CD4-positive, alpha-beta T cell treated with Interleukin-2 at 100 ng/mL for 4 hours (primary cell): ENCODE data around the gene DNAH1.

Source experiments
- DNase-seq: peaks from one replicate; pipeline ENCODE4 v3.0.0-alpha.2; 2020; ENCODE audit warnings: low spot score

The DNAH1 gene

GRCh38 chr3:52311576-52312119 lies 4.5 kb upstream of the DNAH1 start:
- DNase-seq: no peak

GRCh38 chr3:52313188-52313773 lies 2.8 kb upstream of the DNAH1 start:
- no peak for DNase-seq

DNA sequence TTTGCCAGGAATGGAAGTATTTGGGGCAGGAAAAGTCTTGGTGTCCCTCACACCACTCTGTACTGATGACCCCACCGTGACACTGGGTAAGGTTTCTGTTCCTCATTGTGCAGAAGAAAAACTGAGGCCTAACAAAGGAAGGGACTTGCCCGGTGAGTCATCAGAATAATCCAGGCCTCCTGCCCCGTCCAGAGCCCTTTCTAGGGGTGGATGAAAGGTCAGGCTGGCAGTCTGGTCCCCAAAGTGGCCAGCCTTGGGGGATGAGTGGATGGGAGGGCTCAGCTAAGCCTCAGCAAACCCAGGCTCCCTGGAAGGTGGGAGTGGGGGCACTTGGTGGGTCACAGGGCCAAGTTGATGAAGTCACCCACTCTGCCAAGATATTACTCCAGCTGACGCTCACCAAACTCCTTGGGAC lies 2.3 kb upstream of the DNAH1 start:
- DNase-seq: peak; percentile 13

DNA sequence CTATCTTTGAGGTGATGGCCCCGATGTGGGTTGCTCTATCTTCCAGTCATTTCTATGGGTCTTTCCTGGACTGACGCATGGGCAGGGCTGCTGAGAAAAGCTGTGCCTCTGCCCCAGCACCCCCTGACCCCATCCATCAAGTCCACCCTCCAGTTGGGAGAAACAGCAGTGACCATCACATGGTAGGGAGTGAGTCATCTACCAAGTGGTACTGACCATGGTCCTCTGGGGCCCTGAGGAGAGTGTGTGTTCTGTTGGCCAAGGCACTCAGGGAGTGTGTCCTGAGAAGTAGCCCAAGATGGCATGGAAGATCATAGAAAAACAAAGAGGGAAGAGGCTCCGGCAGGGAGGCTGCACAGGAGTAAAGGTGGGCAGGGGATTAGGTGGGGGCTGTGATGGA lies 1.6 kb upstream of the DNAH1 start:
- no peak for DNase-seq

DNA sequence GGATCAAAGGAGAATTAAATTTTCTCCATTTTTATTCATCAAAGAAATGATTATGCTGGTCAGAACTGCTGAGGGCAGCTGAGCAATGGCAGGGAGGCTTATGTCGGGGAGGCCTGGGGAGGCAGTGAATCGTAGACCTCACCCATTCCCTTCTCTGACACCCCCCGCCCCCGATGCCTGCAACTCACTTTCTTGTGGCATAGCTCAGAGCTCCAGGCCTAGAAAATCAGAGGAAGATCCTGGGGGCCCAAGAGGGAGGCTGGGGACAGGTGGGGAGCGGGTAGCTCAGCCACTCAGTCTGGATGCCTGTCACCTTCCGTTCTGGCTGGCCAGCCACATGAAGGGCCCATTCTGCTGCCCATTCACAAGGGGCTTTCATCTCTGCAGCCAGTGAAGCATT lies 1.1 kb upstream of the DNAH1 start:
- no peak for DNase-seq

DNA sequence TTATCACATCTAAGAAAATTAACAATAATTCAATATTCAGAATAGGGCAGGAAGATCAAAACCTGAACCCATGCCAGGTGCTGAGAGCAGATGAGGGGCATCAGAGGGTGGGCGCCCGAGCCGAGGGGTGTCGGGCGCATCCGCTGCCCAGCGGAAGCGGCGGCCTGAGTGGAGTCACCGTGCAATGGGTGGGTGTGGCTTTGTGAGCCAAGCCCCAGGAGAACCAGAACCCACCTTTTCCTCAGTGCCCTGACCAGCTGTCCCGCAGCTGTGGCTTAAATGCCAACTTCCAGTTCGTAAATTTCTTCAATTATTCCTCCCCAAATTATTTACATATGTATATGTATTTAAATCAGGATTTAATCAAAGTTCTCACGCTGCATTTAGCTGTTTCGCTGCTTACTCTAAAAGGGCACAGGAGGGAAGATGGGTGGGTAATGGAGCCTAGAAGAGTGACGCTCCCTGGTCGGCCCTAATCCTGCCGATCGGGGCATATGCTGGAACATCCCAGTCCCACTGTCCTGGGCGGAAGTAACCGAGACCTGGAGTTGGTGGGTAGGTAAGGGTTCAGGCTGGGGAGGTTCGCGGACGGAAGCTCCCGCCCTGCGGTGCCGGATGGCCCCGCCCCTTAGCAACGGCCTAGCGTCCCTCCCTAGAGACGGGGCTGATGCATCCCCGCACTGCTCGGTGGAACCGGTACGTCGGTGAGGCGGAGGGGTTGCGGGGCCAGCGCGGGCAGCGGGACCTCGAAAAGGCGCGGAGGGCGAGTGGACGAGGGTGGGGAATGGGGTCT lies 1.3 kb downstream of the DNAH1 start:
- peak; percentile 75 for DNase-seq

DNA sequence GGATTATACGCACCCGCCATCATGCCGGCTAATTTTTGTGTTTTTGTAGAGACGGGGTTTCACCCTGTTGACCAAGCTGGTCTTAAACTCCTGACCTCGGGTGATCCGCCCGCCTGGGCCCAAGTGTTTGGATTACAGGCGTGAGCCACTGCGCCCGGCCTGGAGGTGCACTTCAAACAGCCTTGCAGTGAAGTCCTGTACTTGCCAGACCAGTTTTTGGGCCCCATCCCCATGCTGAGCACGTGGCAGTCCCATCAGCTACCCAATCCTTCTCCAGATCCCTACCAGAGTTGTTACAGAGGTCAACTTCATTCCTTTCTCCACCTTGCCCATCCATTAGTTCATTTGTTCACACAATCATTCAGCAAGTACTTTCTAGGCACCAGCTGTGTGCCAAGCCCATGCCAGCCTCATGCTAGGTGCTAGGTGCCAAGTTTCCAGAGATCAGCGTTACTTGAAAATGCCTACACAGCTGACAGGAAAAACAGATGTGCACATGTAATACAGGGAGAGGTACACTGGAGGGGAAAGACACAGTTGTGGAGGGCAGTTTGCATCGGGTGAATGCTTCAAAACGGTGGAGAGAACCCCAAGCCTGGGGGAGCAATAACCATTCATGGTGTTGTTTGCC lies 2.2 kb downstream of the DNAH1 start:
- DNase-seq: no peak

- DNase-seq: no peak
Measured at GRCh38 chr3:52319921-52320595, 3.9 kb downstream of the DNAH1 start.

GRCh38 chr3:52321481-52321880 lies 5.4 kb downstream of the DNAH1 start:
- DNase-seq: no peak

DNA sequence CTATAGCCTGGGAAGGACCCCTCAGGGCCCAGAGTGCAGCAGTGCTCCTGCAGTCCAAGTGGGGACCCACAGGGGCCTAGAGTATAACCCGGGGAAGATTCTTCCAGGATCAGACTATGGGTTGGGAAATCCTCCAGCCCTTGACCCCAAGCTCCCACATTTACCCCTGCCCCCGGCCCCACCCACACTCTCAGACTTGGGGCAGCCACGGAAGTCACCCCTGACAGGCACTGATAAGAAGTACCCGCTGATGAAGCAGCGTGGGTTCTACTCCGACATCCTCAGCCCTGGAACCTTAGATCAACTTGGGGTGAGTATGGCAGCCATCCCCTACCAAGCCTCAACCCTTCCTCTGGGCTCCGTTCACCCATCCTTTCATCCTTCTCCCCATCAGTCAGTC lies 6.3 kb downstream of the DNAH1 start:
- DNase-seq: no peak

- DNase-seq: no peak
Measured at GRCh38 chr3:52323526-52324295, 7.6 kb downstream of the DNAH1 start.

DNA sequence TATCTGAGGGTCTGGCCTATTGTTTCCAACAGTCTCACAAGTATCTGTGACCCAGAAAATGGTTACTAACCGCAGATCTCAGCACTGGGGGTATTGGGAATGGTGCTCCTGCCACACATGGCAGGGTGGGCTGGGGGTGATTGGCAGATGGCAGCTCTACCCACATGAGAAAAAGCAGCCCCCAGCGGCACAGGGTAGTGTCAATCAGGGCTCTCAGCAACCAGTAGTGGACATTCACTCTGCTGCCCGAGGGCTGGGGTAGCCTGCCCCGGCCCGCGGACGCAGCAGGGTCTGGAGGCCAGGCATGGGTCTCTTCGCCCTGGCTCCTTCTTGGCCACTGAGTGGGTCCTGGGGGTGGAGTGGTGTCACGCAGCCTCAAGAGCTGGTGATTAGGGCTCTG lies 8.6 kb downstream of the DNAH1 start:
- no peak for DNase-seq

DNA sequence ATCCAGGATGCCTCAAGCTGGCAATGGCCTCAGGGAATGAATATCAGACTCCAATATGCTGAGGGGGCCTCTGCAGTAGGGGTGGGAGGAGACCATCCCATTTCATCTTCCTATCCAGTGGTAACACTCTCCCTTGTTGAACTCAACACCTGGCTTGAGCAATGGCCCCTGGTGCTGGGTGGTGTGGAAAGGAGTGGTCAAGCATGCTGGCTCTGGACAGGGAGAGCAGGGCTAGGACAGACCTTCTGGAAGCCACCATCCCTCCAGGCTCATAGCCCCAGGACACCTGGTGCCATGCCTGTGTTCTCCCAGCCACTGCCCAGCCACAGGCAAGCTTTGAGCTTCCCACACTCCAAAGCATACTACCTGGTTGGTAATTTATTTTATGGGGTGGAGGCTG lies 9.6 kb downstream of the DNAH1 start:
- no peak for DNase-seq

DNA sequence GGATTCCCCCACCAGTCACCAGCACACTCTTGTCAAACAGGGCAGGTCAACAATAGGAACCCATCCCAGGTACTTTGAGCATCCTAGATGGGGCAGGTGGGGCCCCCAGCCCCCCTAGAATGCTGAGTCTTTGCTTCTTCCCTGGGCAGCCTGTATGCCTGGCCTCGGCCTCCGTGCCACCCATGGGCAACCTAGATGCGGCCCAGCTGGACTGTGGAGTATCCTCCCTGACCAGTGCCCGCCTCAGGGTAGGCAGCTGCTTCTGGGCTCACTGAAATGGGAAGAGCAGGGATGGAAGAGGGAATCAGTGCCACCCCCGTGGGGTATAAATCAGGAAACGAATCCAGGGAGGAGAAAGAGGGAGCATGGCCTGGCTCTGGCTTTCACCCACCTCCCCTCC lies 10.9 kb downstream of the DNAH1 start:
- DNase-seq: no peak

GRCh38 chr3:52327486-52328290 lies 11.6 kb downstream of the DNAH1 start:
- DNase-seq: no peak

- no peak for DNase-seq
Measured at GRCh38 chr3:52328536-52329080, 12.5 kb downstream of the DNAH1 start.

DNA sequence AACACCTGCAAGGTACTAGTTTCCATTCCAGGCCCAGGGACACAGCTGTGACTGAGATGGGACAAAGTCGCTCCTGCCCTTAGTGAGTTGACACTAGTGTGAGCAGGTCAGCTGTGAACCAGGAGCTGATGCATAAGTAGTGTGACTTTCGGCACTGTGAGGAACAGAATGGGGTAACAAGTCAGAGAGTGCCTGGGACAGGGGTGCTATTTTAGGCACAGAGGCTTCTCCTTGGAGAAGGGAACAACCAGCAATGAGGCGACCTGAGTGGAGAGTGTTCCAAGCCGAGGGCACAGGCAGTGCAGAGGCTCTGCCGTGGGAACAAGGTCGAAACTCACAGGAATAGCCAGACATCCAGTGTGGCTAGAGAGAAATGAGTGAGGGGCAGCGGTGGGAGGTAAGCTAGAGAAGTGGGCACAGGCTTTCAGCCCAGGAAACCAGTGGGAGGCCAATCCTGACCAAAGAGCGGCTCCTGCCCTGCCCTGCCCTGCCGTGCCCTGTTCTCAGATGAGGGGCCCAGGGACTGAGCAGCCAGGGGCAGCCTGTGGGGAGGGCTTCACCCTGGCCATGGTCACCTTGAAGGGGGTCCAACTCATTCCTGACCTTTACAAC lies 14.2 kb downstream of the DNAH1 start:
- no peak for DNase-seq

DNA sequence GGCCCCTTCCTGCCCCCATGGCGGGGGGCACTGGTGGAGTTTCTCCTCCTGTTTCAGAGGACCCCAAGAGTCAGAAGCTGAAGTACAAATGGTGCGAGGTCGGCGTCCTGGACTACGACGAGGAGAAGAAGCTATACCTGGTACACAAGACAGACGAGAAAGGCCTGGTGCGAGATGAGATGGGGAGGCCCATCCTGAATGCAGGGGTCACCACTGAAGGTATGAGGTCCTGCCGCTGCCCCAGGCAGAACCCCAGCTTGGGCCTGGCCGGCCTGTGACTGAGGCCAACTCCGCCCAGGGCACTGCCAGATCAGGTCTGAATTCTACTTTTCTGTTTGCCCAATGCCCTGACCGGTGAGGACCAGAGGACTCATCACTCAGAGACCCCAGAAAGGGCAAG lies 15.0 kb downstream of the DNAH1 start:
- DNase-seq: no peak

- no peak for DNase-seq
Measured at GRCh38 chr3:52331906-52332305, 15.8 kb downstream of the DNAH1 start.

- DNase-seq: no peak
Measured at GRCh38 chr3:52333869-52334557, 17.9 kb downstream of the DNAH1 start.
